Measurements from ENCODE around the gene SLC6A6. TPM values are rescaled to one million over a fixed set of nuclear protein-coding genes. Genes with fewer than 3 reads are reported as not detected.
A peak's percentile ranks its signal among the peaks of the same experiment; 100 is the strongest.

The SLC6A6 gene
- total and polyA plus RNA-seq, 8 donors: 3.0 to 36.7 (median 19.7) TPM

- intact Hi-C loops (cut with DNase I; ENCODE audit: low total_unique reads): no loop called here
- no peaks in the 10 kb centered on the region for H3K9me3 ChIP-seq
- no peak overlapping the region for H3K4me3 ChIP-seq
- H3K27ac ChIP-seq: no peak overlapping the region
- DNase-seq: no peak
- no peaks in the 10 kb centered on the region for H3K36me3 ChIP-seq
- 90 to 96% (median 92%) methylated on average over 3 of the region's 3 CpGs for WGBS, 5 donors
- H3K27me3 ChIP-seq: no peaks in the 10 kb centered on the region
- peaks cover 18 to 37% (median 24%) of the 10 kb centered on the region in 4 donors for H3K4me1 ChIP-seq
- TF ChIP-seq EP300 (IDR thresholded peaks at IDR 0.05): no peak
- no peak for TF ChIP-seq CTCF (IDR thresholded peaks at IDR 0.05)
- TF ChIP-seq POLR2AphosphoS5 (IDR thresholded peaks at IDR 0.05): no peak
- TF ChIP-seq POLR2A (IDR thresholded peaks at IDR 0.05): no peak
Measured at GRCh38 chr3:14363379-14363778, 39.0 kb upstream of the SLC6A6 start.

- Histone ChIP-seq H3K4me1 (peaks cover 12 to 31% (median 18%) of the 10 kb centered on the region in 4 donors), H3K9me3 (no peaks in the 10 kb centered on the region), H3K36me3 (no peaks in the 10 kb centered on the region), H3K27ac (no peak overlapping the region), H3K4me3 (no peak overlapping the region), H3K27me3 (no peaks in the 10 kb centered on the region)
- intact Hi-C loops (cut with DNase I; ENCODE audit: low total_unique reads): no loop called here
- DNase-seq: no peak
- WGBS, 5 donors: 51 to 64% (median 53%) methylated on average over 5 of the region's 5 CpGs
- TF ChIP-seq POLR2AphosphoS5 (IDR thresholded peaks at IDR 0.05): no peak
- no peak for TF ChIP-seq EP300 (IDR thresholded peaks at IDR 0.05)
- TF ChIP-seq POLR2A (IDR thresholded peaks at IDR 0.05): no peak
- no peak for TF ChIP-seq CTCF (IDR thresholded peaks at IDR 0.05)
Measured at GRCh38 chr3:14363991-14364390, 38.4 kb upstream of the SLC6A6 start.

GRCh38 chr3:14364580-14365292, 37.7 kb upstream of the SLC6A6 start:
- intact Hi-C loops (cut with DNase I; ENCODE audit: low total_unique reads): no loop called here
- H3K27ac ChIP-seq: no peak overlapping the region

DNA sequence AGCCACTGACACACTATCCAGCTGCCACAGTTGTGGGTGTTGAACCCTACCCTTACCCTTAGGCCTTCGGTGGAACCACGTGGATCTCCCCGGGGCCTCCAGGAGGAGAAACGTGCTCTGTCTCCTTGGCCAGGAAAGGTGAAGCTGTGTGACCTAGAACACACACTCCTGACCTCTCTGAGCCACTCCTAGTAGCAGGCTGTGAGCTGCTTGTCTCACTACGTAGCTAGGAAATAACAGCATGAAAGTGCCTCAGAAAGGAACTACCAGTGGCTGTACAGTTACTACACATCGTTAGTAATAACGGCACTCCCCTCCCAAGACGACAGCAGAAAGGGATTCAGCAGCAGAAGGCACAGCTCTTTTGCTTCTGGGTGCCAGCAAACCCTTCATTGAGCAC, 36.2 kb upstream of the SLC6A6 start:
- Histone ChIP-seq H3K4me3 (no peak overlapping the region), H3K9me3 (no peaks in the 10 kb centered on the region), H3K36me3 (no peaks in the 10 kb centered on the region), H3K4me1 (peaks cover 12 to 36% (median 34%) of the 10 kb centered on the region in 4 donors), H3K27ac (no peak overlapping the region), H3K27me3 (no peaks in the 10 kb centered on the region)
- WGBS, 5 donors: 29 to 61% (median 58%) methylated on average over 8 of the region's 8 CpGs
- DNase-seq: no peak
- TF ChIP-seq POLR2A (IDR thresholded peaks at IDR 0.05) (no peak), CTCF (IDR thresholded peaks at IDR 0.05) (no peak), EP300 (IDR thresholded peaks at IDR 0.05) (no peak), POLR2AphosphoS5 (IDR thresholded peaks at IDR 0.05) (no peak)
- intact Hi-C loops (cut with DNase I; ENCODE audit: low total_unique reads): no loop called here

More at GRCh38 chr3:14364580-14365292, 37.7 kb upstream of the SLC6A6 start:
- peak in 1 of 2 donors; percentile 56 for DNase-seq
- Histone ChIP-seq H3K9me3 (no peaks in the 10 kb centered on the region), H3K4me3 (no peak overlapping the region), H3K4me1 (peaks cover 12 to 26% (median 19%) of the 10 kb centered on the region in 4 donors), H3K27me3 (no peaks in the 10 kb centered on the region), H3K36me3 (no peaks in the 10 kb centered on the region)
- 41 to 71% (median 58%) methylated on average over 8 of the region's 8 CpGs for WGBS, 5 donors
- TF ChIP-seq EP300 (IDR thresholded peaks at IDR 0.05) (no peak), CTCF (IDR thresholded peaks at IDR 0.05) (no peak), POLR2AphosphoS5 (IDR thresholded peaks at IDR 0.05) (no peak), POLR2A (IDR thresholded peaks at IDR 0.05) (no peak)

All from stomach (tissue), 9 donors.